ENCODE measurements around the gene TMEM116.
"Not testable (repeated sequence)": the region's sequence is repeated elsewhere in the genome, so short reads cannot be mapped to it uniquely, and the experiment has no call there.

The TMEM116 gene

DNA sequence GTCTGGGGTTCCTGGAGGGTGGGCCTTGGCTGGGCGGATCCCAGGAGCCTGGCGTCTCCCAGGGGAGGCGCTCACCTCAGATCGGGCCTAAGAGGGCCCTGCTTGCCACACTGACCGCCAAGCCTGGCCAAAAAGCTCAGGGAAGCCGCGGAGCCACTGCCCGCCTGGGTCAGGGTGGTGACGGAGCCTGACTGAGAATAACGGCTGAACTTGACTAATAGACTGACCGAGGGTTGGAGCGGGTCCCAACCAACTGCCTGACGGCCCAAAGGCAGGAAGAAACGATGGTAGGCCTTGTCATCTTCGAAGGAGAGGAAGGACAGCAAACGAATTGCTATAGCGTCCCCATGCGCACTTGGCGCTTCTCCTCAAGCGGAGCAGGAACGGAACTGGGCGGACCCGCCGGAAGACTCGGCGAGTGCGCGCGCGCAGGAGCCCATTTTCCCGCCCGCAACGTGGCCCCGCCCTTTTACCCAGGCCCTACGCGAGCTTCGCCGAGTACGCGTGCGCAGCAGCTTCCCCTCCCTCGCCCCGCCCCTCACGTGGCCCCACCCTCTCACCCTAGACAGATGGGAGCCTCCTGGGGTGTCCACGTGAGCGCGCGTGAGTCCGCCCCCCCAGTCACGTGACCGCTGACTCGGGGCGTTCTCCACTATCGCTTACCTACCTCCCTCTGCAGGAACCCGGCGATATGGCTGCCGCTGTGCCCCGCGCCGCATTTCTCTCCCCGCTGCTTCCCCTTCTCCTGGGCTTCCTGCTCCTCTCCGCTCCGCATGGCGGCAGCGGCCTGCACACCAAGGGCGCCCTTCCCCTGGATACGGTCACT, at the start of gene TMEM116, which contains the start of gene ERP29:
TSS of gene TMEM116 (minus strand) at position 391 of the 826 bp plus-strand sequence. CDS start 7,895 bp downstream, outside the sequence.
TSS of gene ERP29 (plus strand) at position 652 of the 826 bp plus-strand sequence. CDS start at position 692, 40 bp downstream.
- peak; percentile 100 for DNase-seq

DNA sequence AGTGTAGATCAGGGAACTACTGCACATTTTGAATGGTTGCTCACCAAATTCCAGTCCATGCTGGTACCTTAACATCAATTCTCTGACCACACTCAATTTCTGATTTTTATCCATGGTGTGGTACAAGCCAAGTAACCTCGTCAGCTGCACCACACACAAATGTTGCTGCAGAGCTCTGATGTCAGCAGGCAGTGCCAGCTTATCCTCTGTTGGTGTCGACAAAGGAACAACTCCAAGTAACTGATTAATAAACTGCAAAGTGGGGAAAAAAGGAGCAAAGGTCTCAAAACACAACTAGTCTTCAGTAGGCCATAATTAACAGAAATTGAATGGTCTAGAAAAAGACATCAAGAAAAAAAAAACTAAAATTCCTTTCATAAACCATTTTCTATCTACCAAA, 48.2 kb upstream of the TMEM116 start:
- DNase-seq, result no peak

DNA sequence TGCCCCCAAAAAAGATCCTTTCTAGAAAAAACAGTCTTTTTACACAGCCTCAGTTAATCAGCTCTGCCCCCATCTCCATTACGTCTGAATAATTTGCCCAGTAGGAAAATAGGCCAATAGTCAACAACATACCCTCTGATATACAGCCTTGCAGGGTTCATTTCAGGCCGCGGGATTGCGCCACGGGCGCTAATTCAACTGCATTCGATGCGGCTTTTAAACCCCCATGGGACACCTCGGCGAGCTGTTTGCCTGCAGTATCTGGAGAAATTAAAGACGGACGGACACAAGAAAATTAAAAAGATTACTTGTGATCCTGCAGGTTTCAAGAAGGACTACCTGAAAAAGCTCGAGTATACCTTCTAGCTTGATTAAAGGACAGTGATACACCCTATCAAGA, 36.4 kb upstream of the TMEM116 start:
- DNase-seq, result no peak

DNA sequence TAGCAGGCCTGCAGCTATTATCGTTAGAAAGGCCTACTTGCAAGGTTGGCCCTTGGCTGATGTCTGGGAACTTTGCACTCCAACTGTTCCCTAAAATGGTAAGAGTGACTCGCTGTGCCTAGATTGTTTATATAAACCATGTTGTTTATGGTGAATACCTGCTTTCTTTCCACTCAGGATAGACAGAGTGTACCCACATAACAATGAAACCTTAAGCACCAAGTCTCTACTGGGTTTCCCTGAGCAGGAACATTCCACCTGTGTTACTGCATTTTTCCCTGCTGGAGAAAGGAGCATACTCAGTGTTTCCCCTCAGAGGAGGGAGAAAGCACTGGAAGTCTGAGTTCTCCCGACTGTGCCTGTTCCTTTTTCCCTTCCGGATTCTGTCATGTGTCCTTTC, 33.0 kb upstream of the TMEM116 start:
- DNase-seq, result no peak

DNA sequence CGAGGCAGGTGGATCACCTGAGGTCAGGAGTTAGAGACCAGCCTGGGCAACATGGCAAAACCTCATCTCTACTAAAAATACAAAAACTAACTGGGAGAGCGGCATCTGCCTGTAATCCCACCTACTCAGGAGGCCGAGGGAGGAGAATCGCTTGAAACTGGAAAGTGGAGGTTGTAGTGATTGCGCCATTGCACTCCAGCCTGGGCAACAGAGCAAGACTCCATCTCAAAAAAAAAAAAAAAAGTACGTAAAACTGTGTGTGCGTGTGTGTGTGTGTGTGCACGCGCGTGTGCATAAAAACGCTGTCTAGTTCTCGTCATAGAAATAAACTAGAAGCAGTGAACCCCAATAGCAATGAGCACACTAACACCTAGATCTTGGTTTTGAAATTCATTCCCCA, 23.6 kb upstream of the TMEM116 start:
- DNase-seq, result not testable (repeated sequence)

DNA sequence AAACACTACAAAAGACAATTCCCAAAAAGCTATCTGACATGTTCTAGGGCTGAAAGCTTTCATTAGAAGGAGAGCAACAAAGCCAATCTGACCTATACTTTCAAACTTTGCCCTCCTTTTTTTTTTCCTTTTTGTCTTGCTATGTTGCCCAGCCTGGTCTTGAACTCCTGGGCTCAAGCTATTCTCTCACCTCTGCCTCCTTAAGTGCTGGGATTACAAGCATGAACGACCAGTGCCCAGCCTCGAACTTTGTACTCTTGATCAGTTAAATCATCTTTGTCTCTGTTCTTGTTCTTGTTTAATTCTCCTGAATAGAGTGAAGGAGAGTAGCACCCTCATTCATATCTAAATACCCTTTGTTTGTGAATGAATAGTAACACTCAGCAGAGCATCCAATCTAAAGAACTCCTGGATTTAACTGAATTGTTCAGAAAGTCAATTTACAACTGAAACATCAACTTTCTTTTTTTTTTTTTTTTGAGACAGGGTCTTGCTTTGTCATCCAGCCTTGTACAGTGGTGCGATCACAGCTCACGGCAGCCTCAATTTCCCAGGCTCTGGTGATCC, 22.3 kb upstream of the TMEM116 start:
- no peak for DNase-seq

DNA sequence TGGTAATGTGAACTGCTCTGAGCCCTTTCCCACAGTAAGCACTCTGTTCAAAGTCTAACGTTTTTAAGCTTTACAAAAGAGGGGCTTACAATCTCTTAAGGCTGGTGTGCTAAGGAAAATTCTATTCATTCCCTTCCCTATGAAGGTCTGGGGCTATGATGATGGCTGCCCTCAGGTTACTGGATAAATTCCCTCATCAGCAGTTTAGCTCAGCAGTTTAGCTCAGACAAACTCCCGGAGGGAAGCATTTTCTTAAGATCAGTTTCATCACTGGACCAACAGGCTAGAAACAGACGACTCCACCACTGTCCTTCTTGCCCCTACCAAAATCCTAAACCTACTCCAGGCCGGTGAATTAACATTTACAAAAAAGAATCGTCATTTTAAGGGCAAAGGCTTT, 19.3 kb upstream of the TMEM116 start:
- no peak for DNase-seq

DNA sequence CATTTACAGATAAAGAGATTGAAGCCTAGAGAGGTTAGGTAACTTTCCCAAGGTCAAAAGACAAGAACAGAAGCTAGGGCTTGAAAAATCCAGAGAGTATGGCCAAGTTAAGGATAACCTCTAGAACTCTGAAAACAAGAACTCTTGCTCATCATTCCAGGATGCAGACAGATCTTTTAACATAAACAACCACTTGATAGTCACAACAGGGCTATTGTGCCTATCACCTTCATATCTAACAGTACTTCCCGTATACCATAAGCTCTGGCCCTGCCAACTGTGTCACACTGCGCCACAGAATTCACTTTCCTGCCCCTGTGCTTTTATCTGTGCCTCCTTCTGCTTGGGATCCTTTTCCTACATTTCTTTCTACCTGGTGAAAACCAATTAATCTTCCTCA, 18.5 kb upstream of the TMEM116 start:
- DNase-seq, result no peak

DNA sequence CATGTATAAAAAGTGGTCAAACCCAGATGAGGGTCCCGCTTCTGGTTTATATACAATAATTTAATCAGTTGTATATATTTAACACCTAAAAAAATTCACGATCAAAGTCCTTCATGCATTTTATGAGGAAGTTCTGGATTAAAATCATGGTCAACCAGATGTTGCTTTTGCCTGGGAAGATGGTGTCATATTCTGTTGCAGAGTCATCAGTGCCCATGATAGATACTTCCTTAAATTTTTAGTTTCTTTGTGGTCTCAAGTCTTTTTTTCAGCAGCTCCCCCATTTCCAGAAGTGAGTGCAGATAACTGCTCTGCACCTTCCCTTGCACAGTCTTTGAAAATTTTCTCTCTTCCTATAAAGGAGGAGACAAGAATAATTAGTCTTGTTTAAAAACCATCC, 16.3 kb upstream of the TMEM116 start:
- DNase-seq, result no peak

DNA sequence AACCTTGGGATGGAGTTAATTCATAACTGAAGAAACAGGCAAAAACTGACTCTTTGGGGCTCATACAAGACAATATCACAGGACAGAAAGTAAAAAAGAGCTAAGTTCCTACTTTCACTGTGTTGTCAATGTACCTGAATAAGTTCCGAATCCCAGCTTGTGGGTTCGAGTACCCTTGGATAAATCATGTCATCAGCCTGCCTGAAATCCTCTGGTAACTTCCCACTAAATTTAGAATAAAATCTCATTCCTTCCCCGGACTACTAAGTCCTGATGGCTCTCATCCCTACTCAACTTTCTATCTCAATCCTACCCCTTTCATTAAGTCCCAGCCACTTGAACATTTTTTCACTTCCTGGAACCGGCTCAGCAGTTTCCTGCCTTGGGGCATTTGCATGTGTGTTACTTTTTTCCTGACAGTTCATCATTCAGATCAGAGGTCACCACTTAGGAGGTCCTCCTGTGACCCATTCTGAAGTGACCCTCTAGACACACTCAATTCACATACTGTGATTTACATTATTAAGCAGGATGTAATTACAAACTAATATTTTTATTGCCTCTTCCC, 12.9 kb upstream of the TMEM116 start:
- DNase-seq, result no peak

DNA sequence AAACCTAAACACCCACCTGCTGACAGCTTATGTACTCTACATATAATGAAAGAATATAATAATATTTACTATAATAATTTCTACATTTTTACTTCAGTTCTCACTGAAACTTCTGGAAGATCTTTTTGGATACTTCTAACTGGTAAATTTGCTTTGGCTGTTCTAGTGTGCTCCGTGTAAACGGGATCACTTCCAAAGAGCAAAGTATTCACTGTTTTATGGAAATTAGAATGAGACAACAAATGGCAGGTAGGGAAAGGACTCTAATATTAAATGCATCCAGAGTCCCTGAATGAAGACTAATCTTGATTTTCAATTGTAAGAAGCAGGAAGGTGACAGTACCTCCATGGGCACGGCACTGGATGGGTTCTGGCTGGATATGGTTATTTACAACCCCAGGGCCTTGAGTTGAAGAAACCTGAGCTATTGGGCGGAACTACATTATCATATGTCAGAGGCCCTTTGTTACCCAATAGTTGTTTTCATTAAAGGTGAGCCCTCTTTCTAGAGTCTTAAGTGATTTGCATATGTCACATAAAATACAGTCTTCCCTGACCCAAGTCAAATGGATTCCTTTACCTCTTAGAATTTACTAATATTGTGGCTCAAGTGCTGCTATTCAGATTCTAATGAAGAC, 10.9 kb upstream of the TMEM116 start:
- DNase-seq, result no peak

DNA sequence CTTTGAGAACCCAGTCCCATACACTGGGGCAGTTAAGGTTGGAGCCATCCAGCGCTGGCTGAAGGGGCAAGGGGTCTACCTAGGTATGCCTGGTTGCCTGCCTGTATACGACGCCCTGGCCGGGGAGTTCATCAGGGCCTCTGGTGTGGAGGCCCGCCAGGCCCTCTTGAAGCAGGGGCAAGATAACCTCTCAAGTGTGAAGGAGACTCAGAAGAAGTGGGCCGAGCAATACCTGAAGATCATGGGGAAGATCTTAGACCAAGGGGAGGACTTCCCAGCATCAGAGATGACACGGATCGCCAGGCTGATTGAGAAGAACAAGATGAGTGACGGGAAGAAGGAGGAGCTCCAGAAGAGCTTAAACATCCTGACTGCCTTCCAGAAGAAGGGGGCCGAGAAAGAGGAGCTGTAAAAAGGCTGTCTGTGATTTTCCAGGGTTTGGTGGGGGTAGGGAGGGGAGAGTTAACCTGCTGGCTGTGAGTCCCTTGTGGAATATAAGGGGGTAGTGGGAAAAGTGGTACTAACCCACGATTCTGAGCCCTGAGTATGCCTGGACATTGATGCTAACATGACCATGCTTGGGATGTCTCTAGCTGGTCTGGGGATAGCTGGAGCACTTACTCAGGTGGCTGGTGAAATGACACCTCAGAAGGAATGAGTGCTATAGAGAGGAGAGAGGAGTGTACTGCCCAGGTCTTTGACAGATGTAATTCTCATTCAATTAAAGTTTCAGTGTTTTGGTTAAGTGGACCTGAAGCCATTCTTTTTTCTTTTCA, 9.5 kb upstream of the TMEM116 start:
- no peak for DNase-seq

DNA sequence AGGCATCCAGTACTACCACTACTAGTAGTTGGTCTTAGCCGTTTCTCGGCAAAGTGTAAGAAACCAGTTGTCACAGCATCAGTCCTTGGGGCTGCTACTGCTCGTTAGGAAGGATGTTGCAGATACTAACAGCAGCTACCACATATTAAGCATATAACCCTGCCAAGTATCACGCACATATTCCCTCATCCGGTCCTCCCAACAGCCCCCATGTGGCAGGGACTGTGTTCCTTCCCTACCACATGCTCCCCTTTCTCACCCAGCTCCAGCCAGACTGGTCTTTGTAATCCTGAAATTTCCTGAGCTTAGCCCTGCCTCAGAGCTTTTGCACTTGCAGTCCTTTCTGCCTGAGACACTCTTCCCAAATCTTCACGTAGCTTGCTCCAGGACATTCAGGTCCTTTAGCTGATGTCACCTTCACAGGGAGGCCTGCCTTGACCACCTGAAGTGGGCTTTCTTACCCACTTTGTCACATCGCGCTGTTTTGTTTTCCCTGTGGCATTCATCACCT, 8.0 kb upstream of the TMEM116 start:
- DNase-seq, result no peak

DNA sequence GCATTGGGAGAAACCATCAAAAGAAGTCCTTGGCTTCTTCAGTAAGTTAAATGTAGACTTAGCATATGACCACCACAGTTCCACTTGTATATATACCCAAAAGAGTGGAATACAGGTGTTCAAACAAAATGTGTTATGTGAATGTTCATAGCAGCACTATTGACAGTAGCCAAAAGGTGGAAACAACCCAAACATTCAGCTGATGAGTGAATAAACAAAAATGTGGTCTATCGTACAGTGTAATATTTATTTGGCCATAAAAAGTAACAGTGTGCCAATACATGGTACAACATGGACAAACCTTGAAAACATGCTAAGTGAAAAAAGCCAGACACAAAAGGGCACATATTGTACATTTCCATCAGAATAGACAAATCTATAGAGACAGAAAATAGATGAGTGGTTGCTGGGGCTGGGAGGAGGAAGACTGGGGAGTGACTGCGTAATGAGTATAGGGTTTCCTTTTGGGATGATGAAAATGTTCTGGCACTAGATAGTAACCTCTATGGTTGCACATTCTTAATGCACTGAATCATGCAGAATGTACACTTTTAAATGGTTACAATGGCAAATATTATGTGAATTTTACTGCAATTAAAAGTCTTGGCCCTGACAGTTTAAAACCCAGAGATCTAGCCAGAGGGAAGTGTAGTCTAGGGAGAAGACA, 5.7 kb upstream of the TMEM116 start:
- no peak for DNase-seq

DNA sequence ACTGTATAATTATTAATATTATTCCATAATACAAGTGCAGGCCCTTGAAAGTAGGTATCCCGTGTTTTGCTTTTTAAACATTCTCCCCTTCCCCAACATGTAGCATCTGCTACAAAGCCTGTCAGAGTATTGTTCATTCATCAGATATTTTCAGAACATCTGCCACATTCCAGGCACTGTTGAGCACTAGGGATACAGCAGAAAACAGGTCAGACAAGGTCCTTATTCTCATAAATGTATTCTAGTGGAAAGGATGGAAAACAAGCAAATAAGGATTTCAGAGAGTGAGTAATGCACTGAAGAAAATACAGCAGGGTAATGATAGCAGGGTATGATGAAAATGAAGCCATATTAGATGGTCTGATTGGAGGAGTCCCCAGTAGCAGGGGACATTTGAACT, 4.1 kb upstream of the TMEM116 start:
- DNase-seq, result no peak

DNA sequence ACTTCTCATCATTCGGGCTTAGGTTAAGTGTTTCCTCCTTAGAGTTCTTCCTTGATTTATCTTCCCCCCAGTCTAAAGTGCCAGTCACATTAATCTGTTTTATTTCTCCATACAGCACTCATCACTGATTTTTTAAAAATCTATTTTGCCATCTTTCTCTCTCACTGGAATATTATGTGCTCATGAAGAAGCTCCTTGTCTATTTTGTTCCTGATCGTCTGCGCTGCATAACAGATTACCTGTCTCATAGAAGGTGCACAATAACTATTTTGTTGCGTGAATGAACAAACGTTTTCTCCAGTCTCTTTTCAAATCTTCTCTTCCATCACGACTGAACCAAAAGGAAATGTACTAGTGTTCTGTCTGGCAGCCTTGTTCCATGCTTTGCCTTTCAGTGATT, 3.0 kb upstream of the TMEM116 start:
- no peak for DNase-seq

DNA sequence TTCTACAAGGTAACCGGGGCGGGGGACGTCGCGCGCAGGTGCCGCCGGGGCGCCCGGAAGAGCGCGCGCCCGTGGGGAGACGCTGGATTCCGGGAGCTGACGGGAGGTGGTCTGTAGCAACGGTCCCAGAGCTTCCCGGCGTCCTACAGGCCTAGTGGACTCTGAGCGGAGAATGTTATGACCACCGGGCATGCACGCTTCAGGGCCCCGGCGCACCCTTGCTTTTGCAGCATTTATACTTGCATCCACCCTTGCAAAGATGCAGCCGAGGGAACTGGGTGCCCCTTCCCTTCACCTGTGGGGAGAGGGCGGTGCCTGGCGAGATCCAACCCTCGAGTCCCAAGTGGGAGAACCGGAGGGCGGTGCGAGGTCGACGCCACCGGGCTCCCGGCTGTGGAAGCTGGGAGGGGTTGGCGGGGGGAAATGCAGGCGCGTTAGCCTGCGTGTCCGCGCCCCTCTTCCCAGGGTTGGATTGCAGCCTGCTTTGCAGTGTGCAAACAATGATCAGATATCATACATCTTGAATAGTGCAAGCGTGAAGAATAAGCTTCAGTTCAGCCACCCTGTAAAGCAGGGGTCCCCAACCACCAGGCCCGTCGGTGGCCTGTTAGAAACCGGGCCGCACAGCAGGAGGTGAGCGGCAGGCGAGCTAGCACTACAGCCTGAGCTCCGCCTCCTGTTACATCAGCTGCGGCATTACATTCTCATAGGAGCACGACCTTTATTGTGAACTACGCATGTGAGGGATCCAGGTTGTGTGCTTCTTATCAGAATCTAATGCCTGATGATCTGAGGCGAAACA, 837 bp upstream of the TMEM116 start:
- peak; percentile 78 for DNase-seq

DNA sequence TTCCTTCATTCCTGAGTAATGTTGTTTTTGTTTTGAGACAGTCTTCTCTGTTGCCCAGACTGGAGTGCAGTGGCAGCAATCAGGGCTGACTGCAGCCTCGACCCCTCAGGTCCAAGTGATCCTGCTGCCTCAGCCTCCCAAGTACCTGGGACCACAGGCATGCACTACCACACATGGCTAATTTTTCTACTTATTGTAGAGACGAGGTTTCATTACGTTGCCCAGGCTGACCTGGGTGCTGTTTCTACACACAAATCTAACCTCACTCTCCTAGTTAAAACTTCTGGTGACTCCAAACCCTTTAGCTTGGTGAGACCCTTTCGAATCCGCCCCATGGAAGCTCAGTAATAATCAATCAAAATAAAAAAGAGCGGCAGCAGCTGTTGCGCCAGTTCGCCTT, 1.3 kb downstream of the TMEM116 start:
- DNase-seq, result no peak

DNA sequence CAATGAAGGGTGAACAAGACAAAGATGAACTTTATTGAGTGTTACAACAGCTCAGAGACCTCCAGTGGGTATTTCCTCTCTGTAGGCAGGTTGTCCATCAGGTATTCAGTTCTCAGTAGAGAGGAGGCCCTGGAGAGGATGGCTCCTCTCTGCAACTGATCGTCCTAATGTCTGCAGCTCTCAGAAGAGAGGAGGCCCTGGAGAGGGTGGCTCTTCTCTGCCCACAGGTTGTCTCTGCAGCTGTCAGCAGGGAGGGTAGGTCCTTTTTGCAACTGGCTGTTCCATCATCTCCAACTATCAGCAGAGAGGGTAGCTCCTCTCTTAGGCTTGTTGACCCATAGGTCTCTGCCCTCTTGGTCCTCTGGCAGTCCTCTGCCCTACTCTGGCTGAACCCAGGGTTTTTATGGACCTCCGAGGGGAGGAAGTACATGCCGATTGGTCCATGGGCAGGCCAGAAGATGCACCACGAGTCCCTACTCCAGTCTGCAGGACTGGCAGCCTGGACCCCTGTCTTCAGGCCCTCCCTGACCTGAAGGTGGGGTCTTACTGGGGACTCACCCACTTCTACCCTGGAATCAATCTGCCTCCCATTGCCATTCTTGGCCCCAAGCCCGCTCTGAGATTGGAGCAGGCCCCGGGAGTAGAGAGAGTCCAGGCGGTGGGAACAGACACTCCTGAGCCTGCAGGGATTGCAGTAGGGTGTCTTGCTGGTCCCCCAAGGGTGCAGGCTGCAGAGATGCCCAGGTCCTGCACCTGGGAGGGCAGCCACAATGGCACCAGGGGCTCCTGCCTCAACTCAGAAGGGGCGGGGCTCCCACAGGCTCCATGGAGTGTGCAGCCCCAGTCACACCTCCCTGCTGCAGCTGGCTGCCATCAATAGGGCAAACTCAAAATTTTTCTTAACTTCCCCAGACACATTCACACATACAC, 2.3 kb downstream of the TMEM116 start:
- DNase-seq, result no peak

DNA sequence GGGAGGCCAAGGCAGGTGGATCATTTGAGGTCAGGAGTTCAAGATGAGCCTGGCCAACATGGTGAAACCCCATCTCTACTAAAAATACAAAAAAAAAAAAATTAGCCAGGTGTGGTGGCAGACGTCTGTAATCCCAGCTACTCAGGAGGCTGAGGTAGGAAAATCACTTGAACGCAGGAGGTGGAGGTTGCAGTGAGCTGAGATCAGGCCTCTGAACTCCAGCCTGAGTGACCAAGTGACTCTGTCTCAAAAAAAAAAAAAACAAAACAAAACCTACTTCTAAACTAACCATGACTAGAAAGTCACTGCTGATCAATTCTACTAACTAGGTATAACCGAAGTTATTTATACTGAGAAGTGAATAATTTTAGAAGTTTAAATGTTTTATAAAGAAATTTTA, 3.4 kb downstream of the TMEM116 start:
- DNase-seq, result not testable (repeated sequence)

All from stimulated activated CD8-positive, alpha-beta memory T cell treated with anti-CD3 and anti-CD28 coated beads, Interleukin-4, amount 100 ng/mL, for 48 hours (primary cell).